GM21381 (cell line): ENCODE data around the gene ITM2A.

ENCODE experiments used
- ATAC-seq: cut with Tn5 transposase; IDR thresholded peaks from one replicate; pipeline ENCODE4 v1.9.1; 2021; ENCODE audit warnings: mild to moderate bottlenecking, moderate library complexity; ENCODE audit not compliant: unreplicated experiment

ITM2A gene

DNA sequence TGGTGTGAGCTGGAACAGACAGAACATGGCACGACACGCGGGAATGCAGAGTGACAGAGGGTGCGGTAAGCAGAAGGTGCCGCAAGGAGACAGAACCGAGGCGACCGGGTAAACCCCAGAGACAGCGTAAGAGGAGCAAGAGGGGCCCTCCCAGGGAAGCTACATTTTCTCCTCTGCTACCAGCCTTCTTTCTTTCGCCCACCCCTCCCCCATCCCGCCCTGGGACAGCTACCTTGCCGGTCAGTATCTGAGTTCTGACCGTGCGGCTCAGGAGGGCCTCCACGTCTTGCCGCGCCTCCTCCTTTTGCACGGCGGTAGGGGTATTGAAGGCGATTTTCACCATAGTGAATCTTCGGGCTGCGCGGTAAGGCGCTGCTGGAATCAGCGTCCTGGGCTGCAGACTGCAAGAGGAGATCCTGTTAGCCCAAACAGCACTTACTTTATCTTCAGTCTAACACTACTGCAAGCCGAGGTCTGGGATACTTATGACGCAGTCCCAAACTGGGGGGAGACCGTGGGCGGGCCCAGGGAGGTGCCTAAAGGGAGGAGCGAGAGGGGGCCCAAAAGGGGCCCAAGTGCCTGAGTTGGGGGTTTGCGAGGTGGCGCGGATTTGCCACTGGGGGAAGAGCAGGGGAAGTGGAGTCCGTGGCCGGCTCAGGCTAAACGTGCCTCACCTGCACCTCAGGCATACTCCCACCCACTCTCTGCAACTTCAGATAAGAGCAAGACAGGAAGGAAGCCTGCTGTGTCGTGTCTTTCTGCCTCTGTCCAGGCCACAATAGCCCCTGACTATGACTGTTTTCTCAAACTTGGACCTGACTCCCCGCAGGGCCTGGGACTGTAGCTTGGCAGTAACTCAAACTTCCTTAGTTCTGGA, at the start of gene ITM2A:
ITM2A (minus strand) TSS at position 462 of the 877 bp plus-strand sequence; CDS start at position 343, 119 bp downstream.
- peak; percentile 59 for ATAC-seq

DNA sequence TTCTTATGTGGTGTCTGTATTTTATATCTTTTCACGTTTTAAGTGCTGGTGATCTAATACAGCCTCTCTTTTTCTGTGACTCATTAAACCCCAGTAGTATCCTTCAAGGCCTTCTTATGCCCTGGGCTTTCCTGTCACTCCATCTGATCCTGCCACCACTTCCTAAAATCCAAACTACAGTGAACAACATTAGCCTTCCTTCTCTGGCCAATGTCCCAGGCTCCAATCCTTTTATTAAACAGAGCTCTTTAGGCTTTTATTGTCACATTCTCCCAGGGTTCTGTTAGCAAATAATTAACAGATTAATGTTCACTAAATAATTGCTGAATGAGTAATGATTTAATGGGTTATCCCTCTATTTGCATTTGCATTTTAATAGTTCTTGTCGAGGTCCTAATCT, 47.9 kb upstream of the ITM2A start:
- no peak for ATAC-seq

DNA sequence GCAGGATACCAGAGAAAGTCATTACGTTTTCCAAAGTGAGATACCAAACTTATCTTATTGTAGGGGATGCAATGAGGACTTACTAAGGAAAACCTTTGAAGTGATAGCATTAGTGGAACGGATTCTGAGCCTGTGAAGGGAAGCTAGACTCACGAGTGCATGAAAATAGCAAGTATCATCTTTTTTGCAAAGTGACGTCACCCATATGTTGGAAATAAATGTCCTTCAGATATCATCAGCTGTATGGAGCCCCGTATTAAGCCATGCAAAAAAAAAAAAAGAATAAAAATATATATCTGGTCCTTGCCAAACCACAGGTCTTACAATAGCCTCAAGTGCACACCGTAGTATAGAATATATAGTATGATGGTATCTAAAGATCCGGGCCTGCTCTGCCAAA, 46.8 kb upstream of the ITM2A start:
- no peak for ATAC-seq

- no peak for ATAC-seq
These were observed 45.8 kb upstream of the ITM2A start for GRCh38 chrX:79412972-79413371.

DNA sequence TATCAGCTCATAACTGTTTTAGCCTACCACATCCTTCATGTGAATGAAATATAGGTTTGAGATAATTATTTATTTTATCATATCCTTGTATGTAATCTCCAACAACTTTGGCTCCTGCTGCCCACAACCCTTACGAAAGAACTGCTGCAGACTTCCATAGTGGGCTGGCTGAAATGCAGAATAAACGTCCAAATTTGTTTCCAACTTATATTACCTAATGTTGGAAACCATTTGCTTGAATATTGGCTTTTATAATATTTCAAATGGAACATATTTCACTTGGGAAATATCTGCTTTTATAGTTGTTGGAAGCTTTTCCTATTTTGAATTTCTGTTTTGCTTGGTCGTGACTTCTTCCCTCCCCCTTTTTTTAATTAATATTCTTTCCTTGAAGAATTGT, 45.0 kb upstream of the ITM2A start:
- ATAC-seq, result no peak

GRCh38 chrX:79409657-79410056, 42.5 kb upstream of the ITM2A start:
- ATAC-seq, result no peak

GRCh38 chrX:79408623-79409322, 41.6 kb upstream of the ITM2A start:
- no peak for ATAC-seq

DNA sequence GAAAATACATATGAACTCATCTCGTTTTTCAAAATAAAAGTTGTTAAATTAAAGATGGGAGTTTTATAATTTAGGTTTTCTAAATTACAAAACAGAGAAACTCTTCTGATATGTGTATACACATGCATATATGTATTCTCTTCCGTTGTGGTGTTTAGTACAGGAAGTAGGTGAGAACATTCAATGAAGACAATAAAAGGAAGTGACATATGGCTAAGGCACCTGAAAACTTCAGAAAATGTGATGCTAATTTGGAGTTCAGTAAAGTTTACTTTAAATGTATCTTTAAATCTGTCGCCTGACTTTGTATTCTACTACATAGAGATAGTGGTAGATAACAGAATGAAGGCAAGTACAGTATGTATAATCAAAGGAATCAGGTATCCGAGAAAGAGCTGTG, 33.5 kb upstream of the ITM2A start:
- ATAC-seq, result no peak

GRCh38 chrX:79375340-79375739, 8.2 kb upstream of the ITM2A start:
- no peak for ATAC-seq

DNA sequence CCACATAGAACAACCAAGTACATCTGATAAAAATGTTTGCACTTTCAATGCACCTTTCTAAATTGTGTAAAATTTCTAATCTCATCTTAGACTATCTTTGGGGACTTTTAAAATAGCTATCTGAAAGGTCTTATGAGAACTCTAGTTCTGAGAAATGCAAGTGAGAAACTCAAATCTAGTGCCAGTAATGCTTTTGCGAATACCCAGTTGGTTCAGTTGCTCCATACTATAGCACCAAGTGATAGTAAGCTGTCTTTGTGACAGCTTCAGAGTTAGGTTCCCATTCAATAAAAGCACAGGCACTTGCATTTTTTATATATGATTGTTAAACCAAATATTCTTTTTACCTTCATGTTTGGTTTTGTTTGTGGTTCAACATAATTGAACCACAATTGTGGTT, 4.5 kb upstream of the ITM2A start:
- ATAC-seq, result no peak

DNA sequence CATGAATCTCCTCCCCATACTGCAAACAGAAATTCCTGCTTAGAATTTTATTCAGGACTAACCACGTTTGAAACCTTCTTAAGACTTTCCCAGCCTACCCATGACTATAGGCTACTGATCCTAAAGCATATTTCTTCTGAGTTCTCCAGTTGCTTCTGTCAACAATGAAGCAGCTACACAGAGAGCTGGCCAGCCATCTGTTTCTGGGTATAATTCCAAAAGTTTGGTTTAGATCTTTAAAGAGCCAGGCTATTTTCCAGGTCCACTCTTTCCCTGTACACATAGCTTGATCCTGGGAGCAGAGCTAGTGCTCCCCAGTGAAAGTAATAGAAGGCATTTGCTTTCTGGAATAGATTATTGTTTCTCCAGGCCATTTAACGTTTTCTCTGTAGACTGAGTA, 4.0 kb upstream of the ITM2A start:
- ATAC-seq, result no peak

DNA sequence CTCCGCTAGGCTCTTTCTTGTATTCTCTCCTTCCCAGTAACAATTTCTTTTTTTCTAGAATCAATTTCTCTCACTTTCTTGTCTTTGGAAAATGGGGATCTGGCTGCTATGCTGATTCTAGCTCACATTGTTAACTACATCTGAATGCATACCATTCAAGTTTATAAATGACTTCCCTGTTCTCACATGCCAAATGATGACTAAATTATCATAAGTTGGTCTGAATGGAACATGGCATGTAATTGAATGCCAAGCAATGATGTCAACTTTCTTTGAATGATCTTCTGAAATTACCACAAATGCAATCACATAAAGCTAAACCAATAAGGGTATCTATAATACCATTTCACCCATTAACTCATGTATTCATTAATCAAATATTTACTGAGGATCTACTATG, 2.7 kb upstream of the ITM2A start:
- no peak for ATAC-seq

- ATAC-seq, result no peak
These were observed 1.3 kb upstream of the ITM2A start for GRCh38 chrX:79368441-79368840.

- no peak for ATAC-seq
These were observed 773 bp upstream of the ITM2A start for GRCh38 chrX:79367907-79368306.

GRCh38 chrX:79366556-79366872, 620 bp downstream of the ITM2A start:
- peak; percentile 40 for ATAC-seq

DNA sequence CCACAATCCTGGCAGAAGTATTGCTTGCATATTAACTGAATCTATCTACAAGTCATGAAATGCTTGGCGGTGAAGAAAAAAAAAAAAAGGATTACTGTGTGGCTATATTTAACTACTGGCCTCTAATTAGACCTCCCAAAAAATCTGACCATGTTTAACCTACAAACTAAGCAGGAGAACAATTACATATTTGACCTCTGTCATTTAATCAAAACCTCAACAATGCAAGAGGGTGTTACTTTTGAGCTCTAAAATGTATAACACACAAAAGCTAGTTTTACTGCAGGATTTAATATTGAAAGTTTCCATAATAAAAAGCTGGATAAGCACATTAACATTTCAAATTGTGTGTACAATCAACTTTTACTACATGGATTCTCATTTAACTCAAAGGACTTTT, 1.5 kb downstream of the ITM2A start:
- no peak for ATAC-seq

DNA sequence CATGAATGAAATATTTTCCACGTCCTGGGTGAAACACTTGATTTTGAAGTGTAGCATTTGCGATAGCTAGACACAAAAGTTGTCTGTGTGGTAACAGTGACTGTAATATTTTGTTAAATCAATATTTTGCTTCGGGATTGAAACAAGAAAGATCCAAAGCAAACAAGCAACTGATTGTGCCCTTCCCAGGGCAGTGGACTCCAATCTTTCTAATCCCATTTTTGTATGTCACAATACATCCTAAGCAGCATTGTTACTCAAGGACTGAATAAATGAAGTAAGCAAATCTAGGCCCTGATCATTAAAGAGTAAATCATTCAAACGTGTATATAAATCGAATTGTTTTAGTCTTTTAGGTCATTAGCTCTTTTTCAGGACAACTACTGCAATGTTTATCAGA, 2.8 kb downstream of the ITM2A start:
- ATAC-seq, result no peak

GRCh38 chrX:79361192-79361870, 5.8 kb downstream of the ITM2A start:
- ATAC-seq, result no peak

- no peak for ATAC-seq
These were observed 30.0 kb downstream of the ITM2A start for GRCh38 chrX:79336869-79337815.

DNA sequence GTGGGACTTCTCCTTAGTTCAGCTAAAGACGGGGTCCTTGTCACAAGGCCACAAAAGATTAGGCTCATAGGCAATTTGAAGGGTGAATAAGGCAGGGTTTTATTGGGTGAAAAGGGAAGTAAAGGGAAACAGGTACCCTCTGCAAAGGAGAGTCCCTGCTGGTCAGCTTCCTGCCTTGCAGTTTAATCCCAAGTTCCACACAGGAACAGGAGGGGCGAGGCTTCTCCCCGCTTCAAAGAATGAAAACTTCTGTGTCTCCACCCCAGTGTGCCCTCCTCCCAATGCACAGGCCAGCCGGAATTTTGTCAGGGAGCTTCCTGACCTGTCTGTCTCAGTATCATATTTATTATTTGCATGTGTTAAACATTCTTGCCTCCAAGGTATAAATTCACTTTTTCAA, 37.1 kb downstream of the ITM2A start:
- no peak for ATAC-seq
